ENCODE results near the gene PRRC2A.
"Not testable (repeated sequence)": the region's sequence is repeated elsewhere in the genome, so short reads cannot be mapped to it uniquely, and the experiment has no call there.

Gene PRRC2A

DNA sequence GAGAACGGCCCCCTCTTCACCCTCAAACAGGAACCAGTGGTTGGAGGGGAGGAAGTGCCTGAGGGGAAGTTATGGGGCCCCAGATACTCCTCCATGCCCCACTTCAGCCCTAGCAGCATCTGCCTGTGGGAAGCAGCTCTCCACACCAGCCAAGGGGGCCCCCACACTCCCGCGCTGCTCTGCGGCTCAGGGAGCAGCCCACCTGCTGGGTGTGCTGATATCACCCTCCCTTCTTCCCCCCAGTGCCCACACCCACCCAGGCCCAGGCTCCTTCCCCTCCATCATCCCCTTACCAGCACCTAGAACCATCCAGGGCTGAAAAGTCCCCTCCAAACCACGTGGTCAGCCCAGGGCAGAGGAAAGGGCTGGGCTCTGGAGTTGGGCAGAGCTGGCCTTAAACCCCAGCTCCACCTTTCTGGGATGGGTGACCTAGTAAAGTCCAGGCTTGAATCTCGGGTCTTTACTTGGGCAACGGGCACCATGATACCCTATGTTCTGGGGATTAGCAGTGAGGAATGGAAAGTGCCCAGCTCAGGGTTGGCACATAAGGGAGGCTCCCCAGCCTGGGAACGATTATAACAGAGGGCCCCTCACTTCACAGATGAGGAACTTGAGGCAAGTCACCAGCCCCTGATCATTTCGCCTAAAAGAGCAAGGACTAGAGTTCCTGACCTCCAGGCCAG is 33.8 kb upstream of the PRRC2A start:
- Histone ChIP-seq H3K4me3 (ENCODE audit: low read length in 2 of 2) (peak overlapping the region; percentile 13 to 55), H3K27ac (ENCODE audit: low read depth in 2 of 2, low read length in 2 of 2) (peak overlapping the region; percentile 21 to 72), H3K27me3 (ENCODE audit: control insufficient read depth in 2 of 2, insufficient read depth in 2 of 2, low read length in 2 of 2) (peaks cover 0 to 7% of the 10 kb centered on the region in 2 donors), H3K9ac (ENCODE audit: low read depth in 1 of 2, low read length in 2 of 2) (no peak overlapping the region), H3K4me1 (ENCODE audit: control insufficient read depth in 2 of 2, insufficient read depth in 2 of 2, low read length in 2 of 2) (peaks cover 0 to 10% of the 10 kb centered on the region in 2 donors), H3K36me3 (ENCODE audit: control insufficient read depth in 2 of 2, insufficient read depth in 2 of 2, low read length in 2 of 2) (no peaks in the 10 kb centered on the region), H3K9me3 (ENCODE audit: control insufficient read depth in 2 of 2, low read length in 2 of 2) (no peaks in the 10 kb centered on the region)

DNA sequence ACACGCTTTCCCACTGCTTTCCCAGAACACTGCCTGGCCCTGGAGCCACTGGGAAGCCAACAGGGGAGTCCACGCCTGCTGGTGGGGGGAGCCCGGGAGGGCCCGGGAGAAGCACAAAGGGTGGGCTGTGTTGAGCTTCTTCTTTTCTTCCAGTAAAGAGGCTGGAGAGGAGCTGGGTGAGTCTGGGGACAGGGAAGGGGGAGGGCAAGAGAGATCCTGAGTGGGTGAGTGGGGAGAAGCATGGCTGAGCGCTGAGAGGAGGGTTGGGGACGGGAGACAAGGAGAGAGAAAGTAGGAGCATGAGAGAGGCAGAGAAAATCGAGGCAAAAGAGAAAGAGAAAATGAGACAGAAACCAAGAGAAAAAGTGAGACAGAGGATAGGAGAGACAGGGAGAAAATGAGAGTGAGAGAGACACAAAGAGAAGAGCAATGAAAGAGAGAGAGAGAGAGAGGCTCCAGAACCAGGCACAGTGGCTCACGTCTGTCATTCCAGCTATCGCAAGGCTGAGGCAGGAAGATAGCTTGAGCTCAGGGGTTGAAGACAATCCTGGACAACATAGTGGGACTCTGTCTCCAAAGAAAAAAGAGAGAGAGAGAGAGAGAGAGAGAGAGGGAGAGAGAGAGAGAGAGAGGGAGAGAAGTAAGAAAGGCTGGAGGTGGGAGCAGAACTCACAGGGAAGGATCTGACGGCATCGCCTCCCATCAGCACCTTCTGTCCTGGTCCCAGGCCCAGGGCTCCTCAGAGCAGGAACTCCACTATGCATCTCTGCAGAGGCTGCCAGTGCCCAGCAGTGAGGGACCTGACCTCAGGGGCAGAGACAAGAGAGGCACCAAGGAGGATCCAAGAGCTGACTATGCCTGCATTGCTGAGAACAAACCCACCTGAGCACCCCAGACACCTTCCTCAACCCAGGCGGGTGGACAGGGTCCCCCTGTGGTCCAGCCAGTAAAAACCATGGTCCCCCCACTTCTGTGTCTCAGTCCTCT is 32.4 kb upstream of the PRRC2A start:
- Histone ChIP-seq H3K9ac (ENCODE audit: low read depth in 1 of 2, low read length in 2 of 2) (no peak overlapping the region), H3K9me3 (ENCODE audit: control insufficient read depth in 2 of 2, low read length in 2 of 2) (no peaks in the 10 kb centered on the region), H3K4me1 (ENCODE audit: control insufficient read depth in 2 of 2, insufficient read depth in 2 of 2, low read length in 2 of 2) (peaks cover 2 to 7% of the 10 kb centered on the region in 2 donors), H3K27me3 (ENCODE audit: control insufficient read depth in 2 of 2, insufficient read depth in 2 of 2, low read length in 2 of 2) (no peaks in the 10 kb centered on the region), H3K27ac (ENCODE audit: low read depth in 2 of 2, low read length in 2 of 2) (peak overlapping the region in 1 of 2 donors; percentile 72), H3K36me3 (ENCODE audit: control insufficient read depth in 2 of 2, insufficient read depth in 2 of 2, low read length in 2 of 2) (no peaks in the 10 kb centered on the region), H3K4me3 (ENCODE audit: low read length in 2 of 2) (peak overlapping the region in 1 of 2 donors; percentile 43)

DNA sequence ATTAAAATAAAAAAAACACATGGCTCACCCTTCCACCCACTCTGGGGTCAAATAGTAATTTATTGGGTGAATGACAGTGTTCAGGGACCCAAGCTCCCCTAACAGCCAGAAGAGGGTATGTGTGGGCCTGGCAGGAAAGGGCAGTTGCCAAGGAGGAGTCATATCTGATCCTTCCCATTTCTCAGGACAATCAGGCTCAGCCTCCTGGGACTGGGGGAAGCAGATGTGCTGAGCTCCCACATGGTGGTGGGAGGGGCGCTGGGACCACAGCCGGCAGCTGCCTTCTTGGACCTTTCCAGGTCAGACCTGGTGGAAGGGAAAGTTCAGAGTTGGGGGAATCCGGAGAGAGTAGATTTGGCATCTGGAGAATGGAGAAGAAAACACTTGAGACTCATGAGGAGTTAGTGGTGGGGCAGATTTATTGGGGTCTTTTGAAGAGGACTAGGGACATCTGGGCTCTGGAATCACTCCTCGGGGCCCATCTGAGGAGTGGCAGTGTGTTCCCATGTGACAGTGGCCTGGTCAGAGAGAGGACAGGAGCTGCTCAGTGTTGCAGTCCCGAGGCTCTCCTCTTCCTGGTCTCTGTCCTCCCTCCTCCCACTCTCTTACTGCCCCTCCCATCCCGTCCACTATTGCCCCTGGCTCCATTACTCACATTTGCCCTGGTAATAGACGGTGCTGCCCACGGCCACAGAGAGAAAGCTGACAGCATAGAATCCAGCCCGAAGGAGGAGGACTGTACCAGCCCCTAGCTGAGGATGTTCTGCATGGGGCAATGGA is 31.5 kb upstream of the PRRC2A start:
- H3K4me1 ChIP-seq (ENCODE audit: control insufficient read depth in 2 of 2, insufficient read depth in 2 of 2, low read length in 2 of 2): peaks cover 2 to 7% of the 10 kb centered on the region in 2 donors
- H3K9ac ChIP-seq (ENCODE audit: low read depth in 1 of 2, low read length in 2 of 2): no peak overlapping the region
- H3K9me3 ChIP-seq (ENCODE audit: control insufficient read depth in 2 of 2, low read length in 2 of 2): no peaks in the 10 kb centered on the region
- no peak overlapping the region for H3K27ac ChIP-seq (ENCODE audit: low read depth in 2 of 2, low read length in 2 of 2)
- no peaks in the 10 kb centered on the region for H3K27me3 ChIP-seq (ENCODE audit: control insufficient read depth in 2 of 2, insufficient read depth in 2 of 2, low read length in 2 of 2)
- no peak overlapping the region for H3K4me3 ChIP-seq (ENCODE audit: low read length in 2 of 2)
- H3K36me3 ChIP-seq (ENCODE audit: control insufficient read depth in 2 of 2, insufficient read depth in 2 of 2, low read length in 2 of 2): no peaks in the 10 kb centered on the region

DNA sequence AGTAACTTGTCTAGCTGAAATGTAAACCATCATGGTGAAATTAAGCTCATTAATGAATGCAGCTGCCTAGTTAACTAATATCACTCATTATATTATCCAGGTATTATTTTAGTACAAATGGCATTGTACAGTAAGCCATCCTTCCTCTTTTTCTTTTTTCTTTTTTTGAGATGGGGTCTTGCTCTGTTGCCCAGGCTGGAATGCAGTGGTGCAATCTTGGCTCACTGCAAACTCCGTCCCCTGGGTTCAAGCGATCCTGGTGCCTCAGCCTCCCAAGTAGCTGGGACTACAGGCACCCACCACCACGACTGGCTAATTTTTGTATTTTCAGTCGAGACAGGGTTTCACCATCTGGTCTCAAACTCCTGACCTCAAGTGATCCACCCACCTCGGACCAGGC is 29.8 kb upstream of the PRRC2A start:
- H3K9ac ChIP-seq (ENCODE audit: low read depth in 1 of 2, low read length in 2 of 2); H3K4me1 ChIP-seq (ENCODE audit: control insufficient read depth in 2 of 2, insufficient read depth in 2 of 2, low read length in 2 of 2); H3K27ac ChIP-seq (ENCODE audit: low read depth in 2 of 2, low read length in 2 of 2); H3K9me3 ChIP-seq (ENCODE audit: control insufficient read depth in 2 of 2, low read length in 2 of 2); H3K36me3 ChIP-seq (ENCODE audit: control insufficient read depth in 2 of 2, insufficient read depth in 2 of 2, low read length in 2 of 2); H3K4me3 ChIP-seq (ENCODE audit: low read length in 2 of 2); H3K27me3 ChIP-seq (ENCODE audit: control insufficient read depth in 2 of 2, insufficient read depth in 2 of 2, low read length in 2 of 2): not testable (repeated sequence)

DNA sequence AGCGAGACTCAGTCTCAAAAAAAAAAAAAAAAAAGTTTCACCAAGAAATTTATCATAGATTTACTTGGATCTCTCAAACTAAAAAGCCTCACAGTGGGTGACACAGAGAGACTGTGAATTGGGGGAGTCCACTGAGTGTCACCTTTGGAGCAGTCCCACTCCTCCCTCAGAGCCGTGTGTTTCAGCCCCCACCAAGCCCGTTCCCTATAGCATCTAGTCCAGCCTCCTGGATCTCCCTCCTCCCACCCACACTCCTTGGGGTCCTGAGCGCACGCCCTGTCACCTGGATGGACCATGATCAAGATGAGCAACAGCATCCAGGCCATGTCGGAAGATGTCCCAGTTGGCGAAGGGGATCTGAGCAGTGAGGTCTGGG is 28.1 kb upstream of the PRRC2A start:
- Histone ChIP-seq H3K36me3 (ENCODE audit: control insufficient read depth in 2 of 2, insufficient read depth in 2 of 2, low read length in 2 of 2) (no peaks in the 10 kb centered on the region), H3K4me1 (ENCODE audit: control insufficient read depth in 2 of 2, insufficient read depth in 2 of 2, low read length in 2 of 2) (peaks cover 0 to 2% of the 10 kb centered on the region in 2 donors), H3K27me3 (ENCODE audit: control insufficient read depth in 2 of 2, insufficient read depth in 2 of 2, low read length in 2 of 2) (no peaks in the 10 kb centered on the region), H3K27ac (ENCODE audit: low read depth in 2 of 2, low read length in 2 of 2) (peak overlapping the region in 1 of 2 donors; percentile 48), H3K4me3 (ENCODE audit: low read length in 2 of 2) (no peak overlapping the region), H3K9me3 (ENCODE audit: control insufficient read depth in 2 of 2, low read length in 2 of 2) (no peaks in the 10 kb centered on the region), H3K9ac (ENCODE audit: low read depth in 1 of 2, low read length in 2 of 2) (no peak overlapping the region)

DNA sequence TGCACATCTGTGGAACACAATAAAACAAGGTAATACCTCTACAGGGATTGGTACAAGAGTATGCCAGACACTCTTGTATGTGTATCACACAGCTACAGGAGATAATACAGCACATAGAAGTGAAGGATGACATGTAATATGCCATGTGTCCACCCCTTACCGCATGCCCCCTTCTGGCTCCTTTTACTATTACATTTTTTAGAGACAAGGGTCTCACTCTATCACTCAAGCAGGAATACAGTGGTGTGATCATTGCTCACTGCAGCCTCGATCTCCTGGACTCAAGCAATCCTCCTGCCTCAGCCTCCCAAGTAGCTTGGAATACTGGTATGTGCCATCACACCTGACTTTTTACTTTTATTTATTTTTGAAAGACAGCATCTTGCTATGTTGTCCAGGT is 23.5 kb upstream of the PRRC2A start:
- no peaks in the 10 kb centered on the region for H3K36me3 ChIP-seq (ENCODE audit: control insufficient read depth in 2 of 2, insufficient read depth in 2 of 2, low read length in 2 of 2)
- H3K27ac ChIP-seq (ENCODE audit: low read depth in 2 of 2, low read length in 2 of 2): no peak overlapping the region
- no peaks in the 10 kb centered on the region for H3K27me3 ChIP-seq (ENCODE audit: control insufficient read depth in 2 of 2, insufficient read depth in 2 of 2, low read length in 2 of 2)
- no peak overlapping the region for H3K4me3 ChIP-seq (ENCODE audit: low read length in 2 of 2)
- no peaks in the 10 kb centered on the region for H3K9me3 ChIP-seq (ENCODE audit: control insufficient read depth in 2 of 2, low read length in 2 of 2)
- no peak overlapping the region for H3K9ac ChIP-seq (ENCODE audit: low read depth in 1 of 2, low read length in 2 of 2)
- H3K4me1 ChIP-seq (ENCODE audit: control insufficient read depth in 2 of 2, insufficient read depth in 2 of 2, low read length in 2 of 2): peaks cover 0 to 2% of the 10 kb centered on the region in 2 donors

DNA sequence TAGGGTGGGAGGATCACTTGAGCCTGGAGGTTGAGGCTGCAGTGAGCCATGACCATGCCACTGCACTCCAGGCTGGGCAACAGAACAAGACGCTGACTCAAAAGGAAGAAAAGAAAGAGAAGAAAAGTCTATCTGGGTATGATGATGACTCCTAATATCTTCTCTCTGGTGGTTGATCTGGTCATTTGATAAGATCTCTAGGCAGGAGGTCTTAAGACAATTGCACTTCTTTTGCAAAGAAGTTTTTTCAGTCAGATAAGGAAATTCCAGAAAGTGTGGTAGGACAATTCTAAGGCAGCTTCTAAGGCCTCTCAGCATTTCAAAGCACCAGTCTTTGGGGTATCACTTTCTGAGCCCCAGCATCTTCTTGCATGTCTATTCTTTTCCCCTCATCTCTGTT is 13.2 kb upstream of the PRRC2A start:
- no peaks in the 10 kb centered on the region for H3K4me1 ChIP-seq (ENCODE audit: control insufficient read depth in 2 of 2, insufficient read depth in 2 of 2, low read length in 2 of 2)
- no peak overlapping the region for H3K27ac ChIP-seq (ENCODE audit: low read depth in 2 of 2, low read length in 2 of 2)
- H3K9me3 ChIP-seq (ENCODE audit: control insufficient read depth in 2 of 2, low read length in 2 of 2): no peaks in the 10 kb centered on the region
- no peak overlapping the region for H3K9ac ChIP-seq (ENCODE audit: low read depth in 1 of 2, low read length in 2 of 2)
- no peaks in the 10 kb centered on the region for H3K36me3 ChIP-seq (ENCODE audit: control insufficient read depth in 2 of 2, insufficient read depth in 2 of 2, low read length in 2 of 2)
- H3K4me3 ChIP-seq (ENCODE audit: low read length in 2 of 2): no peak overlapping the region
- no peaks in the 10 kb centered on the region for H3K27me3 ChIP-seq (ENCODE audit: control insufficient read depth in 2 of 2, insufficient read depth in 2 of 2, low read length in 2 of 2)

DNA sequence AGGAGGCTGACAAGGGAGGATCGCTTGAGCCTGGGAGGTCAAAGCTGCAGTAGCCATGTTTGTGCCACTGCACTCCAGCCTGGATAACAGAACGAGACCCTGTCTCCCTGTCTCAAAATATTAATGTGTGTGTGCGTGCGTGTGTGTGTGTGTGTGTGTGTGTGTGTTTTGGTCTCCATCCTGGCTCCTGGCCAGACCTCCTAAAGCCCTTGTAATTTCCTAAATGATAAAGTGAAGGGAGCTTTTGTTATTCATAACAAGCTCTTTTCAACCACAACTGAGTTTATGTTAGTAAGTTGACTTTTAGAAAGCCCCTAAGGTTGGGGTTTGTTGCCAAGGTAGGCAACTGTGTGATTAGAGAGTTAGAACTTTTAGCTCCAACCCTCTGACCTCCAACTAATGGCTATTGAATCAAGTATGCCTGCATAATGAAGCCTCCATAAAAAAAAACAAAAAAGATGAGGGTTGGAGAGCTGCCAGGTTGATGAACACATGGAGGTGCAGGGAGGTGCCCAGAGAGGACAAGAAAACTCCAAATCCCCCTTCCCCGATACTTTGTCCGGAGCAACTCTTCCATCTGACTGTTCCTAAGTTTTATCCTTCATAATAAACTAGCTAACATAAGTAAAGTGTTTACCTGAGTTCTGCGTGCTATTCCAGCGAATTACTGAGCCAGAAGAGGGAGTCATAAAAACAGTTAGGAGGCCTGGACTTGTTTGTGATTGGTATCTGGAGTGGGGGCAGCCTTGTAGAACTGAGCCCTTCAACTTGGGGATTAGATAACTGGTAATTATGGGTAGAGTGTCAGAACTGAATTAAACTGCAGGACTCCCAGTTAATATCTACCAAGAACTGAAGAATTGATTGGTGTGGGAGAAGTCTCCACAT is 10.8 kb upstream of the PRRC2A start:
- H3K27me3 ChIP-seq (ENCODE audit: control insufficient read depth in 2 of 2, insufficient read depth in 2 of 2, low read length in 2 of 2): no peaks in the 10 kb centered on the region
- no peaks in the 10 kb centered on the region for H3K9me3 ChIP-seq (ENCODE audit: control insufficient read depth in 2 of 2, low read length in 2 of 2)
- H3K36me3 ChIP-seq (ENCODE audit: control insufficient read depth in 2 of 2, insufficient read depth in 2 of 2, low read length in 2 of 2): no peaks in the 10 kb centered on the region
- no peak overlapping the region for H3K27ac ChIP-seq (ENCODE audit: low read depth in 2 of 2, low read length in 2 of 2)
- H3K4me3 ChIP-seq (ENCODE audit: low read length in 2 of 2): no peak overlapping the region
- no peak overlapping the region for H3K9ac ChIP-seq (ENCODE audit: low read depth in 1 of 2, low read length in 2 of 2)
- peaks cover 8% of the 10 kb centered on the region in 2 donors for H3K4me1 ChIP-seq (ENCODE audit: control insufficient read depth in 2 of 2, insufficient read depth in 2 of 2, low read length in 2 of 2)

DNA sequence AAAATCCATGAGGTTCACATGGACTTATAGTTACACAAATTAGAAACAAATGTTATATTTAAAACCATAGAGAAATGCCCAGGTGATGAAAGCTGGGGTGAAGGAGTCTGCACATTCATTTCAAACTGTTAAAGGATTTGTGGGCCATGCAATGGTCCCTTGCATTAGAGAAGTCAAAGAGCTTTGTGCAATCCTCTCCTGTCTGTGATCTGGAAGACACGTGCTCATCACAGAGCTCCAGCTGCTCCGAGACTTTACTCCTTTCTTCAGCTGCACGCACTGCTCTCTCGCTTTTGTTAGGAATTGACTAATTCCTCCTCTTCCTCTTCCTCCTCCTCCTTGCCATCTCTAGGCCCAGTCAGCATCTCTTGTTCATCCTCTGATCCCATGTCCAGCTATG is 9.5 kb upstream of the PRRC2A start:
- H3K4me1 ChIP-seq (ENCODE audit: control insufficient read depth in 2 of 2, insufficient read depth in 2 of 2, low read length in 2 of 2): peaks cover 9 to 11% of the 10 kb centered on the region in 2 donors
- H3K9me3 ChIP-seq (ENCODE audit: control insufficient read depth in 2 of 2, low read length in 2 of 2): no peaks in the 10 kb centered on the region
- no peak overlapping the region for H3K27ac ChIP-seq (ENCODE audit: low read depth in 2 of 2, low read length in 2 of 2)
- no peak overlapping the region for H3K4me3 ChIP-seq (ENCODE audit: low read length in 2 of 2)
- H3K36me3 ChIP-seq (ENCODE audit: control insufficient read depth in 2 of 2, insufficient read depth in 2 of 2, low read length in 2 of 2): no peaks in the 10 kb centered on the region
- no peak overlapping the region for H3K9ac ChIP-seq (ENCODE audit: low read depth in 1 of 2, low read length in 2 of 2)
- H3K27me3 ChIP-seq (ENCODE audit: control insufficient read depth in 2 of 2, insufficient read depth in 2 of 2, low read length in 2 of 2): no peaks in the 10 kb centered on the region
